ENCODE measurements around the gene GRK4.
"Not testable (repeated sequence)": the region's sequence is repeated elsewhere in the genome, so short reads cannot be mapped to it uniquely, and the experiment has no call there.

GRK4 gene

GRCh38 chr4:2918714-2919113 lies 44.7 kb upstream of the GRK4 start:
- H4K20me1 ChIP-seq (ENCODE audit: low read depth, low read length); H3K4me2 ChIP-seq (ENCODE audit: low read depth, low read length, poor library complexity, severe bottlenecking); H3K9me2 ChIP-seq (replicated peaks; ENCODE audit: insufficient read depth, low read length); H3K4me3 ChIP-seq (ENCODE audit: insufficient read depth, low read length, poor library complexity, severe bottlenecking); H3K79me2 ChIP-seq (ENCODE audit: insufficient read depth, low read length); H3K27me3 ChIP-seq (ENCODE audit: low read length); H3K9ac ChIP-seq (ENCODE audit: low read length); H2AFZ ChIP-seq (ENCODE audit: low read depth, low read length, severe bottlenecking); H3K9me3 ChIP-seq (ENCODE audit: insufficient read depth, low read length); H3K36me3 ChIP-seq (ENCODE audit: low read length); H3K27ac ChIP-seq (ENCODE audit: low read depth, low read length); H3F3A ChIP-seq (ENCODE audit: insufficient read depth): not testable (repeated sequence)

DNA sequence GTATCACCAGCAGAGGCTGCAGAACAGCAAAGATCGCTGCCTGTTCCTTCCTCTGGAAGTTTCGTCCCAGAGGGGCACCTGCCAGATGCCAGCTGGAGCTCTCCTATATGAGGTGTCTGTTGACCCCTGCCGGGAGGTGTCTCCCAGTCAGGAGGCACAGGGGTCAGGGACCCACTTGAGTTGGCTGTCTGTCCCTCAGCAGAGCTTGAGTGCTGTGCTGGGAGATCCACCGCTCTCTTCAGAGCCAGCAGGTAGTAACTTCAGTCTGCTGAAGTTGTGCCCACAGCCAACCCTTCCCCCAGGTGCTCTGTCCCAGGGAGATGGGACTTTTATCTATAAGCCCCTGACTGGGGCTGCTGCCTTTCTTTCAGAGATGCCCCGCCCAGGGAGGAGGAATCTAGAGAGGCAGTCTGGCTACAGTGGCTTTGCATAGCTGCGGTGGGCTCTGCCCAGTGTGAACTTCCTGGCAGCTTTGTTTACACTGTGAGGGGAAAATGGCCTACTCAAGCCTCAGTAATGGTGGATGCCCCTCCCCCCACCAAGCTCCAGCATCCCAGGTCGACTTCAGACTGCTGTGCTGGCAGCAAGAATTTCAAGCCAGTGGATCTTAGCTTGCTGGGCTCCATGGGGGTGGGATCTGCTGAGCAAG lies 40.8 kb upstream of the GRK4 start:
- not testable (repeated sequence) for H3K9ac ChIP-seq (ENCODE audit: low read length); H3K27me3 ChIP-seq (ENCODE audit: low read length); H3K9me2 ChIP-seq (replicated peaks; ENCODE audit: insufficient read depth, low read length); H3K27ac ChIP-seq (ENCODE audit: low read depth, low read length); H3K36me3 ChIP-seq (ENCODE audit: low read length); H4K20me1 ChIP-seq (ENCODE audit: low read depth, low read length); H3F3A ChIP-seq (ENCODE audit: insufficient read depth); H3K79me2 ChIP-seq (ENCODE audit: insufficient read depth, low read length); H3K4me3 ChIP-seq (ENCODE audit: insufficient read depth, low read length, poor library complexity, severe bottlenecking); H3K9me3 ChIP-seq (ENCODE audit: insufficient read depth, low read length); H2AFZ ChIP-seq (ENCODE audit: low read depth, low read length, severe bottlenecking); H3K4me2 ChIP-seq (ENCODE audit: low read depth, low read length, poor library complexity, severe bottlenecking)

- Histone ChIP-seq H4K20me1 (ENCODE audit: low read depth, low read length) (no peaks in the 10 kb centered on the region), H3K79me2 (ENCODE audit: insufficient read depth, low read length) (no peaks in the 10 kb centered on the region), H3K9ac (ENCODE audit: low read length) (no peak overlapping the region), H3K27me3 (ENCODE audit: low read length) (no peaks in the 10 kb centered on the region), H3K4me2 (ENCODE audit: low read depth, low read length, poor library complexity, severe bottlenecking) (no peak overlapping the region), H3K9me2 (replicated peaks; ENCODE audit: insufficient read depth, low read length) (no peaks in the 10 kb centered on the region), H2AFZ (ENCODE audit: low read depth, low read length, severe bottlenecking) (no peak overlapping the region), H3K36me3 (ENCODE audit: low read length) (no peaks in the 10 kb centered on the region), H3K4me3 (ENCODE audit: insufficient read depth, low read length, poor library complexity, severe bottlenecking) (no peak overlapping the region), H3K27ac (ENCODE audit: low read depth, low read length) (no peak overlapping the region), H3K9me3 (ENCODE audit: insufficient read depth, low read length) (no peaks in the 10 kb centered on the region), H3F3A (ENCODE audit: insufficient read depth) (no peaks in the 10 kb centered on the region)
- TF ChIP-seq, protein P1, sequence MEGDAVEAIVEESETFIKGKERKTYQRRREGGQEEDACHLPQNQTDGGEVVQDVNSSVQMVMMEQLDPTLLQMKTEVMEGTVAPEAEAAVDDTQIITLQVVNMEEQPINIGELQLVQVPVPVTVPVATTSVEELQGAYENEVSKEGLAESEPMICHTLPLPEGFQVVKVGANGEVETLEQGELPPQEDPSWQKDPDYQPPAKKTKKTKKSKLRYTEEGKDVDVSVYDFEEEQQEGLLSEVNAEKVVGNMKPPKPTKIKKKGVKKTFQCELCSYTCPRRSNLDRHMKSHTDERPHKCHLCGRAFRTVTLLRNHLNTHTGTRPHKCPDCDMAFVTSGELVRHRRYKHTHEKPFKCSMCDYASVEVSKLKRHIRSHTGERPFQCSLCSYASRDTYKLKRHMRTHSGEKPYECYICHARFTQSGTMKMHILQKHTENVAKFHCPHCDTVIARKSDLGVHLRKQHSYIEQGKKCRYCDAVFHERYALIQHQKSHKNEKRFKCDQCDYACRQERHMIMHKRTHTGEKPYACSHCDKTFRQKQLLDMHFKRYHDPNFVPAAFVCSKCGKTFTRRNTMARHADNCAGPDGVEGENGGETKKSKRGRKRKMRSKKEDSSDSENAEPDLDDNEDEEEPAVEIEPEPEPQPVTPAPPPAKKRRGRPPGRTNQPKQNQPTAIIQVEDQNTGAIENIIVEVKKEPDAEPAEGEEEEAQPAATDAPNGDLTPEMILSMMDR (IDR thresholded peaks at IDR 0.05; ENCODE audit: insufficient read depth, low read length, poor library complexity, severe bottlenecking), result no peak
- no peak for TF ChIP-seq EZH2phosphoT487 (conservative IDR thresholded peaks at IDR 0.05; ENCODE audit: low read length)
Measured at GRCh38 chr4:2923141-2923551, 40.2 kb upstream of the GRK4 start.

DNA sequence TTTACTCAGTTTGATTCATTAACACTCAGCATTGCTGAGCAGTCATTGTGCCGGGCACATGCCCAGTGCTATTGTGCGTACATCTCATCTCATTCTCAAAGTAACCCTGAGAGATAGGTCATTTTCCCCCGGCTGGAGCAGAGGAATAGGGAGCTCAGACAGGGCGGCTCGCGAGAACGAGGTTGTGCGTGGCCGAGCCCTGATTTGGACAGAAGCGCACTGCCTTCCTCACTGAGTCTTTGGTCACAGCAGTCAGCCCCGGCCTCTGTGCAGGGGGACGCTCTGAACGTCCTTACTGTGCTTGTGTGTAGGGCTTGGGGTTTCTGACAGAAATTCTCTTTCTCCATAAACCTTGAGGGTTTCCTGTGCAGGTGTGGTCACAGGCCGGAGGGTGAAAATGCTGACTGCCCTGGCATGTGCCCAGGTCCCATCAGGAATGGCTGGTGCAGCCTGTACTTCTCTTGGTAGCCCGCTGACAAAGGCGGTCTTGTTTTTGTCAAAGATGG lies 39.6 kb upstream of the GRK4 start:
- no peaks in the 10 kb centered on the region for H3K27me3 ChIP-seq (ENCODE audit: low read length)
- H3F3A ChIP-seq (ENCODE audit: insufficient read depth), result no peaks in the 10 kb centered on the region
- no peak overlapping the region for H3K27ac ChIP-seq (ENCODE audit: low read depth, low read length)
- no peaks in the 10 kb centered on the region for H4K20me1 ChIP-seq (ENCODE audit: low read depth, low read length)
- no peaks in the 10 kb centered on the region for H3K9me3 ChIP-seq (ENCODE audit: insufficient read depth, low read length)
- H3K9ac ChIP-seq (ENCODE audit: low read length), result no peak overlapping the region
- no peak overlapping the region for H2AFZ ChIP-seq (ENCODE audit: low read depth, low read length, severe bottlenecking)
- H3K36me3 ChIP-seq (ENCODE audit: low read length), result no peaks in the 10 kb centered on the region
- H3K4me2 ChIP-seq (ENCODE audit: low read depth, low read length, poor library complexity, severe bottlenecking), result no peak overlapping the region
- no peak for TF ChIP-seq EZH2phosphoT487 (conservative IDR thresholded peaks at IDR 0.05; ENCODE audit: low read length)
- TF ChIP-seq, protein P1 (IDR thresholded peaks at IDR 0.05; ENCODE audit: insufficient read depth, low read length, poor library complexity, severe bottlenecking), result no peak
- no peaks in the 10 kb centered on the region for H3K79me2 ChIP-seq (ENCODE audit: insufficient read depth, low read length)
- H3K4me3 ChIP-seq (ENCODE audit: insufficient read depth, low read length, poor library complexity, severe bottlenecking), result no peak overlapping the region
- no peaks in the 10 kb centered on the region for H3K9me2 ChIP-seq (replicated peaks; ENCODE audit: insufficient read depth, low read length)
